ELF-1 (cell line): Measurements from ENCODE around the gene GPR52.
"Not testable (repeated sequence)": the region's sequence is repeated elsewhere in the genome, so short reads cannot be mapped to it uniquely, and the experiment has no call there.

Source experiments
- DNase-seq: peaks from one replicate; pipeline ENCODE4 v3.0.0-alpha.2; 2016; ENCODE audit warnings: low read depth, low spot score

The GPR52 gene

DNA sequence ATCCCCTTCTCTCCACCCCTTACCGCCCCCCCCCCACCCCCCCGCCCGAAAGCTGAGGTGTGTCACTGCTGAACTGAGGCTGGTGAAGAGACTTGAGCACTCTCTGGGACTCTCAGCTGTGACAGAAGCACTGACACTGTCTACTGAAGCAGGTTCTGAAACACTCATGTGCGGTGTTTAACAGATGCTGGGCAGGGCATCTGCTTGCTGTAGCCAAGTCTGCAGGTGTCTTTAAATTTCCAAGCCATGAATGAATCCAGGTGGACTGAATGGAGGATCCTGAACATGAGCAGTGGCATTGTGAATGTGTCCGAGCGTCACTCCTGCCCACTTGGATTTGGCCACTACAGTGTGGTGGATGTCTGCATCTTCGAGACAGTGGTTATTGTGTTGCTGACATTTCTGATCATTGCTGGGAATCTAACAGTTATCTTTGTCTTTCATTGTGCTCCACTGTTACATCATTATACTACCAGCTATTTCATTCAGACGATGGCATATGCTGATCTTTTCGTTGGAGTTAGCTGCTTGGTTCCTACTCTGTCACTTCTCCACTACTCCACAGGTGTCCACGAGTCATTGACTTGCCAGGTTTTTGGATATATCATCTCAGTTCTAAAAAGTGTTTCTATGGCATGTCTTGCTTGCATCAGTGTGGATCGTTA is at the start of gene GPR52:
Gene GPR52 (plus strand): TSS at position 99 of the 665 bp plus-strand sequence. CDS start 148 bp downstream, at position 247.
- no peak for DNase-seq

DNA sequence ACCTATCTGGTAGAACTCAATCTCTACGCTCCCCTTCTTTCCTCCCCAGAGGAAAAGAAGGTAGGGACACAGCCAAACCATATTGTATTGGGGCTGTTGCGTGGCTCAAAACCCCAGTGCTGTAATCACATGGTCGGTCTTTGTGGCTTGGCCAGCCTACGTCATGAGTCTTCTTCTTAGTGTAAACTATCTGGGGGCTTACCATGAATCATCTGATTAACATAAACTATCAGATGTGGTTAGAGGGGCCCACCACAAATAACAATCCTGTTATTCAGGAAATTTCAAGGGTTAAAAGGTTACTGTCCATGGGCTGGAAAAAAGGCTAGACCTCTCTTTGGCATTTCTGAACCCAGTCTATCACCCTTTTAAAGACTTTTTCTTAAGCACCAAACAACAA is 49.5 kb upstream of the GPR52 start:
- no peak for DNase-seq

DNA sequence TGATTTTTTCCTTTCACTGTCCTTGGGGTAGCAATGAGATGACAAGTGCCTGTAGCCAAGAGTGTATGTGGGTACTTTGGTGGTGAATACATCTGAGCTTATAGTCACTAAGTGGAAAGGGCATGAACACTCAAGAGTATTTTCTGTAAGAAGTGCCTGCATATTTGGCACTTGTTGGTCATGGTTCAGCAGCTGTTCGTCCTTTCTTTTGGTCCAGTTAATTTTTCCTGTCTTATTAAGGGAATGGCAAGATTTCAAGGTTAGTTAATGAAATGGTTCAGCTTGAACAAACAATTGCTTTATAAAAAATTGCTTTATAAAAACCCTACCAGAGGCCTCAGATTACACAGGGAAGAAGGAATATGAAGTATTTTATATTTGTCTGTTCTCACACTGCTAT is 48.6 kb upstream of the GPR52 start:
- no peak for DNase-seq

DNA sequence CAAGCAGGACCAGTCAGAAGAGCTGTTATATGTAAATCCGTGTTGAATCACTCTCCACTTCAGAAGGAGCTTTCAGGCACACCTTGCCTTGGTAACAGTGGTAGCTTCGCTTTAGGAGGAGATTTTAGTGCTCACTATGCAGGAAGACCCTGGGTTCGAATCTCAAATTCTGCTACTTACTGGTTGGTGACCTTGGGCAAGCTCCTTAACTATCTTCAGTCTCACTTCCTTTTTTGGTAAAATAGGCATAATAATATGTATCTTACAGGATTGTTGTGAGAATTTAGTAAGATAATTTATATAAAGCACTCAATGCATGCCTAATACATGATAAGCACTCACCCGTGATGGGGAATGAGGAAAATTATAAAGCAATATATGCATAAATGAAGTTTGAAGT is 46.7 kb upstream of the GPR52 start:
- no peak for DNase-seq

- DNase-seq = no peak
Measured at GRCh38 chr1:174405219-174405618, 42.5 kb upstream of the GPR52 start.

DNA sequence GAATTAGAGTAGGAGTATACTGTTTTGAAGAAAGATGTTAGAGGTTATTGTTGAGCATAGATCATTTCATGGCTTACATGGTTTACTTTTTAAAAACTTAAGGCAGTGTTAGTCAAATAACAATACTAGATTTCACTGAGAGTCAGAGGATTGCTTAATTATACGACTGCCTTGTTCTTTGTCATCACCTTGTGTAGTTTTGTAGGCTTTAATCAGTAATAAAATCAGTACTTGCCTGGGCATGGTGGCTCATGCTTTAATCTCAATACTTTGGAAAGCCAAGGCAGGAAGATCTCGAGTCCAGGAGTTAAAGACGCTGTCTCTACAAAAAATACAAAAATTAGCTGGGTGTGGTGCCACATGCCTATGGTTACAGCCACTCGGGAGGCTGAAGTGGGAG is 41.3 kb upstream of the GPR52 start:
- no peak for DNase-seq

- DNase-seq = no peak
Measured at GRCh38 chr1:174407665-174408064, 40.1 kb upstream of the GPR52 start.

DNA sequence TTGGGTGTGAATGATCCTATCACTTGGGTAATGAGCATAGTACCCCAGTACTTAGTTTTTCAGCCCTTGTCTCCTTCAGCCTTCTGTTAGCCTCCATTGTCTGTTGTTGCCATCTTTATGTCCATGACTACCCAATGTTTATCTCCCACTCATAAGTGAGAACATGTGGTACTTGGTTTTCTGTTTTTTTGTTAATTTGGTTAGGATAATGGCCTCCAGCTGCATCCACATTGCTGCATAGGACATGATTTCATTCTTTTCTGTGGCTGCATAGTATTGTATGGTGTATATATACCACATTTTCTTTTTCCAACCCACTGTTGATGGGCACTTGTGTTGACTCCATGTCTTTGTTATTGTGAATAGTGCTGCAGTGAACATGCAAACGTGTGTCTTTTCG is 39.6 kb upstream of the GPR52 start:
- no peak for DNase-seq

GRCh38 chr1:174409801-174410200 is 38.0 kb upstream of the GPR52 start:
- DNase-seq = not testable (repeated sequence)

DNA sequence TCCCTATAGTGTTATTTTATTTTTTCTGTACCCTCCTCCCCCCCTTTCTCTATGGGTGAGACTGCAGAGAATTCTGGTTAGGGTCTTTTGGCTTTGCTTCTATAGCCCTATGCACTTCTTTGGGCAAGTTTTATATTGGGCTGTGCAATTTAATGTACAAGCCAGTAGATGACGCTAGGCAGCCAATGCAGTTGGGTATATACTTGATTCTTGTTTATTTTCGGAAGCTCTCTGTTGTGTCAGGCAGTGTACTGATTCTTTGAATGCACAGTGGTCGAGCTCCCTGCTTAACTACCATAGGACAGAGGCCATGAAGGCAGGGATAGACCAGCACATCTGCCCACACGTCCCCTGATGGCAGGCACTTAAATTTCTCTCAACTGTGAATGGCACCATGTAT is 34.1 kb upstream of the GPR52 start:
- peak; percentile 3 for DNase-seq

DNA sequence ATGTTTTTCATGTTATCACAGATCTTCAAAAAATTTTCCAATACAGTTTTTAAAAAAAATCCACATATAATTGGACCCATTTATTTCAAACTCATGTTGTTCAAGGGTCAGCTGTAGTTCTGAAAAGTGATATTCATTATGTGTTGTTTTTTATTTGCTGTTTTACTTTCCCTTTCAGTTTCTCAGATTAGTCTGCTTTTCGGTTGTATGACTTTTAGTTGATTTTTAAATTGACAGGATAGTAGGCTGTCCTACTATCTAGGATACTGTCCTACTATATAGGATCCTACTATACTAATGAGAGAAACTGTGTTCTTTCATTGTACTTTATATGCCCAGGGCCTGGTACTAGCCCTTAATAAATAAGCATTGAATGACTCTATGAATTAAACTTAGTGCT is 33.6 kb upstream of the GPR52 start:
- no peak for DNase-seq

- DNase-seq = no peak
Measured at GRCh38 chr1:174415506-174415905, 32.3 kb upstream of the GPR52 start.

DNA sequence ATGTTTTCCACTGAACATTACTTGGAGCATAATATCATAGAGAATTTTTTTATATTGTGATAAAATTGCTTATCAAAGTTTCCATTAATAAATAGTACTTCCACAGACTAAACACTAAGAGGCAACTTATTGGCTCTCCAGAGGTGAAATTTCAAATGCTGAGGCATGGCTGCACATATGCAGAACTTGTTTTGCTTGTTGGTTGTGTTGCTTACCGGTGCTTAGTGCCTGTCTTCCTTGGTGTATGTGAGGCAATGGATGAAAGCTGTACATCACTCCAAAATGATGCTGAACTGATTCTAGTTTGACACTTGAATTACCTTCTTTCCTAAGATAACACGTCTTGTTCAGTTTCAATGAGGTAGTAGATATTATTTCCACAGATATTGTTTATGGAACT is 29.8 kb upstream of the GPR52 start:
- DNase-seq = no peak

GRCh38 chr1:174425121-174425520 is 22.6 kb upstream of the GPR52 start:
- no peak for DNase-seq

DNA sequence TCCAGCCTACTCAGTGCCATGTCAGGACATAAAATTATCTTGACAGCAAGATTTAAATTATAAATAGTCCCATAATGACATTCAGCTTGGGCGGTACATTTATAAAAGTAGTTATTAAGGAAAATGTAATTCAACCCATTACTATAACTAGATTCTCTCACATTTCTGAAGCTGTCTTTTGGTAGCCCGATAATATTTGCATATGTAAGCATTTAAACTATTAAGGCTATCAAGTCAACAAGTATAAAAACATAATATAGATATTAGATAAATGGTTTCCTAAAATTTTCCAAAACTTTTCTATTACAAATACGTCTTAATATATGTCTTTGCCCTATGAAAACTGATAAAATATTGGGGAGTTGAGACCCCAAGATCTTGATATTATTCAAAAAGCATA is 21.6 kb upstream of the GPR52 start:
- DNase-seq = no peak

- no peak for DNase-seq
Measured at GRCh38 chr1:174428033-174428432, 19.7 kb upstream of the GPR52 start.

DNA sequence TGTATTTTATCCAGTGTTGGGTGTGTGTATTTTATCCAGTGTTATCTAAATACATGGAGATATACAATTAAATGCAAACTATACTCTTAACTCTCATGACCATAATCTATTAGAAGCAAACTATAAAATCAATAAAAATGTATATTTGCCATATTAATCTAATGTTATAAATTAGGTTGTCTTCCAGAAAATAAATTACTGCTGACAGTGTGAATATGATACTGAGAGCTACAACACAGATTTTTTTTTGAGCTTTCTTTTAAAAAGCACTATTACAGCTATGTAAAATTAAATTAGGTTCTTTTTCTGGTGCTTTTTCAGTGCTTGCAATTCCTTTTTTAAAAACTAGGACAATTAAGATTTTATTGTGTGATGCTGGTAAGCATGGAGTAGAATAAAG is 19.0 kb upstream of the GPR52 start:
- no peak for DNase-seq

DNA sequence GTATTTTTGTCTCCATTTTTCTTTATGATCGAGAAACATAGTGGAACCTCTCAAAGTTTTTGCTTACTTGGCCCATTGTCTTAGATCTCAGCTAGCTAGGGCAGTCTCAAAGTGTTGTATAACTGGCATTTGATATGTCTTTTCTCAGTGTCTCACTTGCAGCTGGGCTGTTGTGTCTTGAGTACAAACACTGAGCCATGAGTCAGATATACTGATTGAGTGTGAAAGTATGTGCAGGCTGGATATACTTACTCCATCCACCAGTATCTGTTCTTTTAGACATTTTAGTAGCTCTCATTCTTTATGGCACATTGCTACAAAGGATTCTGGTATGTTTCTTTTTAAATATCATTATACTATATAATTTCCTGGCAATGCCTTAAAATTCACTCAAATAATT is 14.3 kb upstream of the GPR52 start:
- no peak for DNase-seq

- DNase-seq = no peak
Measured at GRCh38 chr1:174445351-174445750, 2.4 kb upstream of the GPR52 start.

DNA sequence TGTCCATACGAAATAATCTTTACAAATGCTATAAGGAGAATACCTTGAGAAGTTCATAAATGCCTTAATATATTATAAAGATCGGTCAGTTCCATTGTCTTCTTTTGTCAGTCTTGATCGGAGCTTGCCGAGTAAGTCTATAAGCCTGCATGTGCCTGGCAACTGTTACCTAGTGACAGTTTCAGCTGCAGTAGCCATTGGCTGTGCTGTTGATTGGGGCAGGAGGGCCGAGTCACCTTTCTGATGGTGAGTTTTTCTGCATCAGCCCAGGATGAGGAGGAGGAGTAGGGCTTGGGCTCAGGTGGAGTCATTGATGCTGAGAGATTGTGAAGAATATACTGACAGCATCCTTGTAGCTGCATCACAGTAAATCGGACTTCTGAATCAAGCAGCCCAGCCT is 1.9 kb upstream of the GPR52 start:
- DNase-seq = peak; percentile 3

GRCh38 chr1:174448531-174448883 is 743 bp downstream of the GPR52 start:
- DNase-seq = no peak

- no peak for DNase-seq
Measured at GRCh38 chr1:174448974-174449373, 1.2 kb downstream of the GPR52 start.

DNA sequence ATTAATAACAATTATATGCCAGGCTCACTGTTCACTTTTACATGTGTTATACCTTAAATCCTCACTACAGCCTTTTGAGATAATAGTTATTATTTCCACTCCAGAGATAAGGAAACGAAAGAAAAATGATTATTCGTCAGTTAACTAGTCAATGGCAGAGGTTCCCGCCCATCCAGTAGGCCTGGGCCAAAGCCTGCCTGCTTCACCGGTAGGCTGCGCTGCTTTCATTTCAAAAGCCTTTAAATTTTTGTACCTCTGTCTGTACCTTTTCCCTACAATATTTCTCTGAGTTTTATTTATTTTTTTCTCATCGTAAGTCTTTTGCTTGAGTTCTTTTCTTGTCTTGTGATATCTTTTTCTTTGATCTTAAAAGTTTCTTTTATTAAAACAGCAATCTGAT is 3.6 kb downstream of the GPR52 start:
- no peak for DNase-seq

- no peak for DNase-seq
Measured at GRCh38 chr1:174465855-174466254, 18.1 kb downstream of the GPR52 start.
